ENCODE results near the gene TCEANC2. TPM values are rescaled to one million over a fixed set of nuclear protein-coding genes. Genes with fewer than 3 reads are reported as not detected.

The TCEANC2 gene
- total and polyA plus RNA-seq, 3 donors from 2014 or later, result 10.7 to 16.1 (median 14.1) TPM

DNA sequence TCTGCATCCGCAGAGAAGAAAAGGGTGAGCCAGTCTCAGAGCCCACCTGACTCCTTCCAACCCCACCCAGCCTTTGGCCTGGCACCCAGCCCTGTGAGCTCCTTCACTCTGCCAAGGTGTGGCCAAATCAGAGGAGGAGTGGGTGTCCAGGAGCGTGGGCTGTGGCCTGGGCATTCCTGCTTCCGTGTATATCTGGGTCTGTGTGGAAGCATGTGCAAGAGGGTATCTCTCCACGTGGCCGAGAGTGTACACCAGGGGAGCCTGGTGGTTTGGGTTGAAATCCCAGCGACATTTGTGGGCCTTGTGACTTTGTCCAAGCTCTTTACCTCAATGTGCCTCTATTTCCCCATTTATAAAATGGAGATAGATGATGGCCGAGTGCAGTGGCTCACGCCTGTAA, 69.6 kb downstream of the TCEANC2 start:
- H3K27me3 ChIP-seq, result no peaks in the 10 kb centered on the region
- intact Hi-C loops (cut with DNase I; ENCODE audit: low total_unique reads), result loop anchor here (10.0 kb wide), 2 partner anchors 282 to 362 kb away; partner anchors contain the start of gene SSBP3
- DNase-seq, result no peak
- WGBS, 2 donors, result 89 to 96% methylated on average over 4 to 8 of the region's 8 CpGs
- H3K4me3 ChIP-seq, result no peak overlapping the region
- H3K9me3 ChIP-seq, result no peaks in the 10 kb centered on the region
- H3K27ac ChIP-seq, result no peak overlapping the region
- H3K36me3 ChIP-seq (ENCODE audit: low read depth, missing control alignments), result no peaks in the 10 kb centered on the region
- TF ChIP-seq POLR2A (IDR thresholded peaks at IDR 0.05) (no peak), CTCF (IDR thresholded peaks at IDR 0.05) (no peak)
- H3K4me1 ChIP-seq, result peaks cover 12% of the 10 kb centered on the region

- WGBS, 2 donors, result 66 to 67% methylated on average over 8 to 9 of the region's 9 CpGs
- no peak for DNase-seq
These were observed 71.1 kb downstream of the TCEANC2 start for GRCh38 chr1:54124472-54124871.

GRCh38 chr1:54124906-54125305, 71.5 kb downstream of the TCEANC2 start:
- no peaks in the 10 kb centered on the region for H3K9me3 ChIP-seq
- no peaks in the 10 kb centered on the region for H3K36me3 ChIP-seq (ENCODE audit: low read depth, missing control alignments)
- no peak for DNase-seq
- intact Hi-C loops (cut with DNase I; ENCODE audit: low total_unique reads), result loop anchor here (10.0 kb wide), 2 partner anchors 280 to 360 kb away; partner anchors contain the start of gene SSBP3
- H3K4me3 ChIP-seq, result no peak overlapping the region
- H3K4me1 ChIP-seq, result peaks cover 12% of the 10 kb centered on the region
- TF ChIP-seq POLR2A (IDR thresholded peaks at IDR 0.05) (no peak), CTCF (IDR thresholded peaks at IDR 0.05) (no peak)
- no peak overlapping the region for H3K27ac ChIP-seq
- WGBS, 2 donors, result 76 to 81% methylated on average over 7 of the region's 7 CpGs
- H3K27me3 ChIP-seq, result no peaks in the 10 kb centered on the region

More at GRCh38 chr1:54124472-54124871, 71.1 kb downstream of the TCEANC2 start:
- Histone ChIP-seq H3K27me3 (no peaks in the 10 kb centered on the region), H3K27ac (no peak overlapping the region), H3K9me3 (no peaks in the 10 kb centered on the region), H3K36me3 (ENCODE audit: low read depth, missing control alignments) (no peaks in the 10 kb centered on the region), H3K4me1 (peaks cover 12% of the 10 kb centered on the region), H3K4me3 (no peak overlapping the region)
- intact Hi-C loops (cut with DNase I; ENCODE audit: low total_unique reads), result loop anchor here (10.0 kb wide), 2 partner anchors 280 to 360 kb away; partner anchors contain the start of gene SSBP3
- TF ChIP-seq POLR2A (IDR thresholded peaks at IDR 0.05) (no peak), CTCF (IDR thresholded peaks at IDR 0.05) (no peak)

DNA sequence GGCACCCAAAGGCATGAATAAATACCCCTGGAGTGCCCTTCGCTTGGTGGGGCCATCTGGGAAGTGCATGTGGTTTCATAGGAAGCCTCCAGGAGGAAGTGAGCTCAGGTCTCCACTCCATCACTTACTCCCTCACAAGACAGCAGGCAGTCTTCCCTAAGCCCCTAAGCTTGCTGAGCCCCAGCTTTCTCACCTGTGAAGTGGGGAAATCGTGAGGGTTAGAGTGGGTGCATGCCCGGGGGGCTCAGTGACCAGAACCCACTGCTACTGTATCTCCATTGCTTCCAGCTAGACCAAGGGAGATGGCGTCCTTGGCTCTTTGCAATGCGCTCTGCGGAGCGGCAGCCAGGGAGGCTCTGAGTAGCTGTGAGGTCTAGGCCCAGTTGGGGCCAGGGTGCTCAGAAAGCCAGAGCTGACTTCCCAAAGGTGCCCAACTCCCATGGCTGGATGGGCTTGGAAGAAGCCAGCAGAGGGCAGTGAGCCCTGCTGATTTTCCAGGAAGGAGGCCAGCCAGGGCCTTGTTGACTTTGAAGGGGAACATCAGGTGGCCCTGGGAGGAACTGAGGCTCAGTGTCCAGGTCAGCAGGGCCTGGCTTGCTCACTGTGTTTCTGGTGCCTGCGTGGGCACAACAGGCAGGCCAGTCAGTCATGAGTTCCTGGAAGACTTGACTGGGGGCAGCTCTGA, 72.1 kb downstream of the TCEANC2 start:
- TF ChIP-seq POLR2A (IDR thresholded peaks at IDR 0.05) (no peak), CTCF (IDR thresholded peaks at IDR 0.05) (peak in 1 of 3 experiments; percentile 2)
- intact Hi-C loops (cut with DNase I; ENCODE audit: low total_unique reads), result loop anchor here (10.0 kb wide), 2 partner anchors 279 to 359 kb away; partner anchors contain the start of gene SSBP3
- Histone ChIP-seq H3K27me3 (no peaks in the 10 kb centered on the region), H3K27ac (no peak overlapping the region), H3K36me3 (ENCODE audit: low read depth, missing control alignments) (no peaks in the 10 kb centered on the region), H3K4me3 (no peak overlapping the region), H3K9me3 (no peaks in the 10 kb centered on the region), H3K4me1 (peaks cover 12% of the 10 kb centered on the region)
- DNase-seq, result peak; percentile 57
- WGBS, 2 donors, result 61 to 85% methylated on average over 3 to 8 of the region's 8 CpGs

Measured in testis (tissue), 3 donors.